Body of pancreas (tissue), 4 donors: Measurements from ENCODE around the gene BORCS6. TPM values are rescaled to one million over a fixed set of nuclear protein-coding genes. Genes with fewer than 3 reads are reported as not detected.

Experiments used
- ATAC-seq: fragments of 150-250 bp; one replicate; pipeline ENCODE4 v1.9.1; 2016
- DNase-seq, 4 donors: peaks; one replicate each; pipeline ENCODE4 v3.0.0-alpha.2; 2019
- H3K27ac ChIP-seq, 4 donors: fragments of 200-600 bp; sonication (generic); 1 replicate in 3 of 4; 2 replicates in 1 of 4; pipeline versions ENCODE4 v1.5.1 to v1.6.1; 2016 to 2019; ENCODE audit warnings: mild to moderate bottlenecking in 1 of 4, mixed read lengths in 1 of 4, moderate library complexity in 1 of 4
- H3K27me3 ChIP-seq, 2 donors: fragments of 200-600 bp; sonication (generic); one replicate each; pipeline ENCODE4 v1.6.0; 2016; ENCODE audit warnings: mild to moderate bottlenecking in 1 of 2
- H3K36me3 ChIP-seq, 2 donors: fragments of 200-600 bp; sonication (generic); replicated peaks in 1 of 2; 2 replicates each; pipeline ENCODE4 v1.5.1; 2016; ENCODE audit warnings: low read depth in 2 of 2; ENCODE audit not compliant: insufficient read depth in 1 of 2
- H3K4me1 ChIP-seq: fragments of 200-600 bp; sonication (generic); one replicate; pipeline ENCODE4 v1.6.0; 2016
- H3K4me3 ChIP-seq, 2 donors: fragments of 200-600 bp; sonication (generic); 1 replicate in 1 of 2; 2 replicates in 1 of 2; pipeline ENCODE4 v1.5.1; 2016 to 2019
- H3K9me3 ChIP-seq, 3 donors: fragments of 200-600 bp; sonication (generic); 1 replicate in 2 of 3; 2 replicates in 1 of 3; pipeline ENCODE4 v1.5.1; 2016
- CTCF ChIP-seq, 7 experiments: fragments of 450-650 bp in 4 of 7; fragments of 200-600 bp in 3 of 7; sonication (generic) in 3 of 7; IDR thresholded peaks; one replicate each; pipeline ENCODE4 v1.5.1; 2016 to 2019; ENCODE audit warnings: antibody characterized with exemption in 7 of 7
- POLR2A ChIP-seq, 3 donors: fragments of 450-650 bp; IDR thresholded peaks; one replicate each; pipeline ENCODE4 v1.6.1; 2016; ENCODE audit warnings: antibody characterized with exemption in 3 of 3, mild to moderate bottlenecking in 2 of 3
- WGBS, 2 donors: methylation state at CpG; one replicate each; pipeline ENCODE4 v1.1.5; 2017; 5-methylcytosine and 5-hydroxymethylcytosine counted together
- intact Hi-C: fragments of 100-400 bp; cut with DNase I; formaldehyde crosslinking; loops from one replicate; pipeline ENCODE4 v1.15.1; 2023
- total RNA-seq, 2 donors: library from RNA; depleted of rRNA; stranded (reverse); fragments of >200 nt; gene quantifications; one replicate each; pipeline ENCODE4 v1.1.0, GENCODE V29; 2016

BORCS6 gene
- total RNA-seq, 2 donors from 2014 or later: 11.9 to 16.2 TPM

- H3K4me1 ChIP-seq: peaks cover 29% of the 10 kb centered on the region
- no peaks in the 10 kb centered on the region for H3K27me3 ChIP-seq
- peaks cover 3 to 6% of the 10 kb centered on the region in 2 donors for H3K36me3 ChIP-seq
- ATAC-seq: no peak
- H3K9me3 ChIP-seq: no peaks in the 10 kb centered on the region
- no peak for TF ChIP-seq POLR2A (IDR thresholded peaks at IDR 0.05)
- no peak for TF ChIP-seq CTCF (IDR thresholded peaks at IDR 0.05)
- intact Hi-C loops: no loop called here
- 41 to 44% methylated on average over 20 of the region's 20 CpGs for WGBS, 2 donors
- peak; percentile 56 to 67 (median 63) for DNase-seq
- peak overlapping the region in 3 of 4 donors; percentile 52 to 70 (median 69) for H3K27ac ChIP-seq
- no peak overlapping the region for H3K4me3 ChIP-seq
These were observed 36.0 kb upstream of the BORCS6 start for GRCh38 chr17:8225813-8226535.

GRCh38 chr17:8224891-8225812, 35.2 kb upstream of the BORCS6 start:
- WGBS, 2 donors: 88% methylated on average over 26 of the region's 26 CpGs
- ATAC-seq: no peak
- H3K27me3 ChIP-seq: no peaks in the 10 kb centered on the region

GRCh38 chr17:8223356-8224126, 33.6 kb upstream of the BORCS6 start:
- intact Hi-C loops: no loop called here

More at GRCh38 chr17:8224891-8225812, 35.2 kb upstream of the BORCS6 start:
- peaks cover 35% of the 10 kb centered on the region for H3K4me1 ChIP-seq
- no peak overlapping the region for H3K27ac ChIP-seq
- TF ChIP-seq CTCF (IDR thresholded peaks at IDR 0.05): no peak
- DNase-seq: no peak
- peaks cover 0 to 6% of the 10 kb centered on the region in 2 donors for H3K36me3 ChIP-seq
- no peak overlapping the region for H3K4me3 ChIP-seq
- intact Hi-C loops: no loop called here
- H3K9me3 ChIP-seq: no peaks in the 10 kb centered on the region

More at GRCh38 chr17:8223356-8224126, 33.6 kb upstream of the BORCS6 start:
- H3K4me3 ChIP-seq: peak overlapping the region; percentile 4 to 20
- 4 to 11% methylated on average over 11 to 27 of the region's 27 CpGs for WGBS, 2 donors
- H3K4me1 ChIP-seq: peaks cover 38% of the 10 kb centered on the region
- ATAC-seq (peak; percentile 1), DNase-seq (peak; percentile 66 to 77 (median 69))
- H3K9me3 ChIP-seq: no peaks in the 10 kb centered on the region
- H3K36me3 ChIP-seq: no peaks in the 10 kb centered on the region
- peak overlapping the region; percentile 90 to 96 (median 92) for H3K27ac ChIP-seq
- H3K27me3 ChIP-seq: no peaks in the 10 kb centered on the region
- TF ChIP-seq POLR2A (IDR thresholded peaks at IDR 0.05) (peak in 1 of 3 donors; percentile 28), CTCF (IDR thresholded peaks at IDR 0.05) (peak in 4 of 7 experiments; percentile 6 to 31 (median 11))
